Retinal pigment epithelial cell (primary cell): Measurements from ENCODE around the gene DOCK10.

ENCODE experiments used
- DNase-seq: peaks from one replicate; pipeline ENCODE4 v3.0.0-alpha.2; 2010; ENCODE audit warnings: low read depth
- H3K4me3 ChIP-seq: 2 replicates; pipeline ENCODE4 v1.5.1; 2011; ENCODE audit warnings: mild to moderate bottlenecking, low read length, control low read depth, moderate library complexity
- TF ChIP-seq, protein P1 (sequence below): conservative IDR thresholded peaks from 2 replicates; pipeline ENCODE4 v1.5.1; 2011; ENCODE audit warnings: low read depth, low read length, control low read depth, inconsistent platforms

The DOCK10 gene

DNA sequence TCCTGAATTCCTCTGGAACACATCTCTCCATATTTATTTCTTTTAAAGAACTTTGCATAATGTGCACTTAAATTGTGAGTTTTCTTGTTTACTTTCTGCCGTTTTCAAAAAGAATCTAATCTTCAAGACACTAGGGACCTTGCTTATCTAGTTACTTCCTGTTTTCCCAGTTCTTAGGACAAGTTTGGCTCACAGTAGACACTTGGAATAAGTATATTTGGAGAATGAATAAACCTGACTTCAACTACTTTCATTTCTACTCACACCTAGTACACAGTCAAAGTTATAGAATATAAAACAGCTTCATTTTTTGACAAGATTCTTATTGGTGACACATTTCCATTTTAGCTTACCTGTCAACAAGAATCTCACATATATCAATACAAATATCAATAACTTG lies 170.5 kb downstream of the DOCK10 start:
- DNase-seq = no peak
- TF ChIP-seq, protein P1, sequence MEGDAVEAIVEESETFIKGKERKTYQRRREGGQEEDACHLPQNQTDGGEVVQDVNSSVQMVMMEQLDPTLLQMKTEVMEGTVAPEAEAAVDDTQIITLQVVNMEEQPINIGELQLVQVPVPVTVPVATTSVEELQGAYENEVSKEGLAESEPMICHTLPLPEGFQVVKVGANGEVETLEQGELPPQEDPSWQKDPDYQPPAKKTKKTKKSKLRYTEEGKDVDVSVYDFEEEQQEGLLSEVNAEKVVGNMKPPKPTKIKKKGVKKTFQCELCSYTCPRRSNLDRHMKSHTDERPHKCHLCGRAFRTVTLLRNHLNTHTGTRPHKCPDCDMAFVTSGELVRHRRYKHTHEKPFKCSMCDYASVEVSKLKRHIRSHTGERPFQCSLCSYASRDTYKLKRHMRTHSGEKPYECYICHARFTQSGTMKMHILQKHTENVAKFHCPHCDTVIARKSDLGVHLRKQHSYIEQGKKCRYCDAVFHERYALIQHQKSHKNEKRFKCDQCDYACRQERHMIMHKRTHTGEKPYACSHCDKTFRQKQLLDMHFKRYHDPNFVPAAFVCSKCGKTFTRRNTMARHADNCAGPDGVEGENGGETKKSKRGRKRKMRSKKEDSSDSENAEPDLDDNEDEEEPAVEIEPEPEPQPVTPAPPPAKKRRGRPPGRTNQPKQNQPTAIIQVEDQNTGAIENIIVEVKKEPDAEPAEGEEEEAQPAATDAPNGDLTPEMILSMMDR = no peak
- H3K4me3 ChIP-seq = no peak overlapping the region

DNA sequence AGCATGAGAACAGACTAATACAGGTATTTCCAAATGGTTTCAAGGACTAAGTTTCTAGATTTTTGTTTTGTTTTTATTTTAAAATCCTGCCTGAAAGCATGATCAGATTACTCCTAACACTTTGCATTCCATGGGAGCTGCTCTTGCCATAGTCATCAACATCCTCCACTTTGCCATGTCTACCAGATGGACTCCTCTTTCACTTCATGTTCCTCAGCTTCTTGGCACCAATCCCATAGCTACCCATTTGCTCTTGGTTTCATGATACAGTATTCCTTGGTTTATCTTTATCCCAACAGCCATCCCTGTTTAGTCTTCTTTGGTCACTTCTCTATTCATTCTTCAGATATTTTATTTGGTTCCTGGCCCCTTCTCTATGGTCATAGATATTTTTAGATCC lies 171.9 kb downstream of the DOCK10 start:
- TF ChIP-seq, protein P1 = no peak
- DNase-seq = no peak
- no peak overlapping the region for H3K4me3 ChIP-seq

DNA sequence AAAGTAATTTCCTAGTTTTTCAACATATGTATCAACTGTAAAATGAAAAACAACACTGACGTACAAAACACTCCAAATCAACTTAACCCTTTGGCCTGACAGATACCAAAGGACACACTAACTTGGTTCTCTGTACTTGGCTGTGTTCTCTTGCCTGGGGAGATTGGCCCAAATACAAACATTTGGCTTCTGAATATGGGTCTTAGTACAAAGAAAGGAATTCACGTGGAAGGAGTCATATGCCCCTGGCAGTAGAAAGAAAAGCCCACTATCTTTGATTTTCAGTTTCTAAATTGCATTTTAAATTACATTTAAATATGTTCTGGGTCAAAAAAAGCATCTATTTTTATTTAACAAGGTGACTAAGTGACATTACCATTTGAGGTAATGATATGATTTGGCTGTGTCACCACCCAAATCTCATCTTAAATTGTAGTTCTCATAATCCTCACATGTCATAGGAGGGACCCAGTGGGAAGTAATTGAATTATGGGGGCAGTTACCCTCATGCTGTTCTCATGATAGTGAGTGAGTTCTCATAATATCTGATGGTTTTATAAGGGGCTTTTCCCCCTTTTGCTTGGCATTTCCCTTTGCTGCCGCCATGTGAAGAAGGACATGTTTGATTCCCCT lies 172.6 kb downstream of the DOCK10 start:
- DNase-seq = no peak
- TF ChIP-seq, protein P1 = no peak
- no peak overlapping the region for H3K4me3 ChIP-seq

DNA sequence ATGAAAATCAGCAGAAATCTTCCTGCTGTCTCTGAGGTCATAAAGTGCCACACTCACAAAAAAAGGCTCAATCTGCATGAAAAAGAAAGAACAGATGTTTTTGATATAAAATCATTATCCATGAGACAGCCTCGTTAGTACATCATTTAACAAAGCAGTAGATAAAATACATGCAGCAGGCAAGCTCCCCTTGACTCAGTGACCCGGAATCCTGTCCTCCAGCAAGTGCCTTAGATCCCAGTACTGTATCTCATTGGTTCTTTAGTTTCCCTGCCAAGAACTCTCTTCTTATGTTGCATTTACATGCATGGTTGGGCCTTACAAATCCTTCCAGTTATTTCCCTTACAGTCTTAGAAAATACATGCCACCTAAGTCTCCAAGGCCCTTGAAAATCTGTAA lies 177.3 kb downstream of the DOCK10 start:
- DNase-seq = peak; percentile 72
- H3K4me3 ChIP-seq = no peak overlapping the region
- TF ChIP-seq, protein P1 = no peak

DNA sequence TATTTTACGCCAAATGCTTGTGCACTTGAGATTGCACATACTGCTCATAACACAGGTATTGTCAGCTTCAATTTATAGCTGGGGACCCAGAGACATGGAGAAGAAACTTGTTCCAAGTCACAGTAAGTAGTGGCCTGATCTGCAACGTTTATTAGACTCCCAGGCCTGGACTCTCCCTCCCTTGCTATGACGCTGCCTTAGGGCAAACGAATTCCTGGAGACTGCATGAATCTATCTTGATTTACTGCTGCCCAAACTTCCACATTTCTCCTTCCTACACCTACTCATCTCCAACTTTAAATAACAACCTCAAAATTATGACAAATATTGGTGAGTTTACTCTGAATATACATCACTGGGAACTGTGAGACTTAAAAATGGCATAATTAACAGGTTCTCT lies 181.0 kb downstream of the DOCK10 start:
- TF ChIP-seq, protein P1 = no peak
- no peak for DNase-seq
- no peak overlapping the region for H3K4me3 ChIP-seq

DNA sequence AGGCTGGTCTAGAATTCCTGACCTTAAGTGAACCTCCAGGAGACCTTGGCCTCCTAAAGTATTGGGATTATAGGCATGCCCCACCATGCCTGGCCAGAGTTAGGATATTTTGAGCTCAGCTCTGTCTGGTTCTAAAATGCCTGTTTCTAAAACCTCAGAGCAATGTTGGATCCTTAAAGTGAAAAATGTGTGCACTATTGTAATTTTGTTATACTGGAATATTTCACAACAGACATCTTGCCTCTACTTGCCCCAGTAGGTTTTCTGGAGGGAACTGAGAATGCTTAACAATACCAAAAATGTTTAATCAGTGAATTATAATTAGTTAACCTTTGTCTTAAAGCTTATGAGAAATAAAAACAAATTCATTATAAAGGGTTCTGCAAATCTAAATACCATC lies 181.5 kb downstream of the DOCK10 start:
- TF ChIP-seq, protein P1 = no peak

DNA sequence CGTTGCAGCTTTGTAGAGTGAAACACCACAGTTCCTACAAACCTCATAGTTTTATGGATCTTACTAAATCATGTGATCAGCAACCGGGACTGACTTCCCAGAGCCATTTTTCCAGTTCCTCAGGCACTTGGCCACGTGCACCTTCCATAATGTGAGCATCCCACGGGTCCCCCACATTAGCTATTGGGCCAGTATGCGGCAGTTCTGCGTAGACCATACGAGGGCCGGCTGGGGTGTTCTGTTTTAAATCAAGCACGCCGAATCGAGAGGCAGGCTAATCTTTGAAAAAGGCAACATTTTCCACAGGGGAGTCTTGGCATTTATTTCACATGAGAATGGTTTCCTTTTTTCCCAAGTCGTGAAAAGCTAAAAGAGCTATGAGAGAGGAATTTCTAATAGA lies 190.5 kb downstream of the DOCK10 start:
- no peak overlapping the region for H3K4me3 ChIP-seq
- DNase-seq = no peak
- TF ChIP-seq, protein P1 = no peak

More for the DNA sequence above, 181.5 kb downstream of the DOCK10 start:
- no peak for DNase-seq
- H3K4me3 ChIP-seq = no peak overlapping the region
